HG03108 (cell line): ENCODE measurements around the gene S100Z.
"Not testable (repeated sequence)": the region's sequence is repeated elsewhere in the genome, so short reads cannot be mapped to it uniquely, and the experiment has no call there.

ENCODE experiments used
- ATAC-seq: cut with Tn5 transposase; IDR thresholded peaks from one replicate; pipeline ENCODE4 v1.9.1; 2021; ENCODE audit warnings: moderate library complexity; ENCODE audit not compliant: unreplicated experiment

S100Z gene

GRCh38 chr5:76867827-76868693 is 18.2 kb downstream of the S100Z start:
- ATAC-seq = no peak

- ATAC-seq = no peak
Observed at GRCh38 chr5:76870046-76870445, 20.2 kb downstream of the S100Z start.

GRCh38 chr5:76874088-76874581 is 24.3 kb downstream of the S100Z start:
- no peak for ATAC-seq

- no peak for ATAC-seq
Observed at GRCh38 chr5:76888733-76889300, 39.0 kb downstream of the S100Z start.

- no peak for ATAC-seq
Observed at GRCh38 chr5:76893294-76893693, 43.5 kb downstream of the S100Z start.

GRCh38 chr5:76896196-76896595 is 46.4 kb downstream of the S100Z start:
- ATAC-seq = no peak

GRCh38 chr5:76901522-76901921 is 51.7 kb downstream of the S100Z start:
- ATAC-seq = no peak

- ATAC-seq = no peak
Observed at GRCh38 chr5:76908166-76908565, 58.4 kb downstream of the S100Z start.

GRCh38 chr5:76910344-76910933 is 60.6 kb downstream of the S100Z start:
- ATAC-seq = not testable (repeated sequence)

- ATAC-seq = not testable (repeated sequence)
Observed at GRCh38 chr5:76914671-76915070, 64.9 kb downstream of the S100Z start.

- no peak for ATAC-seq
Observed at GRCh38 chr5:76918539-76918938, 68.7 kb downstream of the S100Z start.

- ATAC-seq = no peak
Observed at GRCh38 chr5:76920491-76920890, 70.7 kb downstream of the S100Z start.

- no peak for ATAC-seq
Observed at GRCh38 chr5:76926329-76927105, 76.7 kb downstream of the S100Z start.

- ATAC-seq = no peak
Observed at GRCh38 chr5:76927961-76928360, 78.1 kb downstream of the S100Z start.

GRCh38 chr5:76930083-76930482 is 80.3 kb downstream of the S100Z start:
- ATAC-seq = no peak

- no peak for ATAC-seq
Observed at GRCh38 chr5:76938177-76938576, 88.4 kb downstream of the S100Z start.

- ATAC-seq = no peak
Observed at GRCh38 chr5:76941000-76941399, 91.2 kb downstream of the S100Z start.

GRCh38 chr5:76941442-76941841 is 91.6 kb downstream of the S100Z start:
- ATAC-seq = no peak

GRCh38 chr5:76942581-76942980 is 92.8 kb downstream of the S100Z start:
- no peak for ATAC-seq

GRCh38 chr5:76943006-76943405 is 93.2 kb downstream of the S100Z start:
- no peak for ATAC-seq

GRCh38 chr5:76944638-76945037 is 94.8 kb downstream of the S100Z start:
- no peak for ATAC-seq
